ENCODE results near the gene C14orf119. TPM values are rescaled to one million over a fixed set of nuclear protein-coding genes. Genes with fewer than 3 reads are reported as not detected.
A peak's percentile ranks its signal among the peaks of the same experiment; 100 is the strongest.

Gene C14orf119
- total RNA-seq, 1 experiment from 2014 or later: 65.1 TPM

DNA sequence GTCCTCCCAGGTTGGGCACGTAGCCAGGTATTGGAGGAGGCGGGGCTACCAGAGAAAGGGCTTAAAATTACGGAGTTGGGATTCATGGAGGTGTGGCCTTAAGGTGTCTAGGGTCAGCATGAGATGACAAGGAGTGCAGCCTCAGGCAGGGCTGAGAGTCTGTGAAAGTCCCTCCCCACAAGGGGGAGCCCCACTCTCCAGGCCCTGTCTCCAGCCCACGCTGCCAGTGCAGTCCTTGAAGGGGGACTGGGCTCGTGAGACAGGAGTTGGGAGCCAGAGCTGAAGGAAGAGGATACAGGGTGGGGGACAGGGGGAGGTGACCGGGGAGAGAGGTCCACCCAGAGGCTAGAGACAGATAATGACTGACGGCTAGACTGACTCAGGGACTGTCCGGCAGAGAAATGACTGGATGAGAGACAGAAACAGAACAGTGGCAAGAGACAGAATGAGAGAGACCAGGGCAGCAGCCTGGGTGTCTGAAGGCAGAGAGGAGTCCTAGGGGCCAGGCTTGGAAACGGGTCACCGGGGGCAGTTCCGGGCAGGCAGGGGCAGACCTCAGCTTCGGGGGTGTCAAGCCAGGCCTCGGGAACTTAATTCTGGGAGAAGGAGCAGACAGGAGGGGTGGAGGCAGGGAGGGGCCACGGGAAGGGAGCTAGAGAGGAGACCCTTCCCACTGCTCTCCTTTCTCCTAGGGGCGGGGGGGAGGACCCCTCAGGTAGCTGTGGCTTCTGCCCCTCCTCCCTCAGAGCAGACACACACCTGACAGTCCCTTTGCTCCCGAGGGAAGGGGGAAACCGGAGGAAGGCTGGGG lies 39.0 kb upstream of the C14orf119 start:
- Histone ChIP-seq H4K91ac (ENCODE audit: insufficient read length, low read depth, low read length) (no peak overlapping the region), H4K5ac (ENCODE audit: insufficient read length, low read depth, low read length) (no peak overlapping the region), H3K14ac (ENCODE audit: insufficient read depth, low read length) (no peak overlapping the region; the same call in 1 of the 2 replicates), H3K23me2 (ENCODE audit: insufficient read length, low read depth, low read length, poor library complexity, severe bottlenecking) (peaks cover 15% of the 10 kb centered on the region), H2AK5ac (ENCODE audit: insufficient read length, low read length) (no peak overlapping the region), H3K18ac (ENCODE audit: insufficient read length, low read depth, low read length) (no peak overlapping the region), H2BK12ac (ENCODE audit: insufficient read length, low read depth, low read length) (no peak overlapping the region), H3T11ph (ENCODE audit: low read length) (no peak overlapping the region), H2BK120ac (ENCODE audit: low read depth, low read length, poor library complexity, severe bottlenecking) (no peak overlapping the region), H2BK15ac (ENCODE audit: low read depth, low read length) (no peak overlapping the region), H3K27me3 (ENCODE audit: insufficient read depth, low read length) (no peaks in the 10 kb centered on the region), H4K8ac (replicated peaks; ENCODE audit: insufficient read length, low read depth, low read length) (no peak overlapping the region), H3K79me2 (ENCODE audit: insufficient read depth, low read length) (no peaks in the 10 kb centered on the region), H3K9me3 (ENCODE audit: control insufficient read depth, low read depth, low read length) (no peaks in the 10 kb centered on the region), H3K9ac (ENCODE audit: extremely low read depth, insufficient read length, low read length) (peak overlapping the region; percentile 53), H2BK5ac (ENCODE audit: insufficient read length, low read length) (no peak overlapping the region), H3K4ac (ENCODE audit: low read depth, low read length) (no peak overlapping the region), H2BK20ac (ENCODE audit: low read depth, low read length, poor library complexity, severe bottlenecking) (no peak overlapping the region), H3K4me1 (ENCODE audit: insufficient read depth, low read length) (no peaks in the 10 kb centered on the region; the same call in 1 of the 2 replicates), H2AFZ (ENCODE audit: low read length) (no peak overlapping the region), H3K4me2 (ENCODE audit: insufficient read depth, insufficient read length, low read length) (peak overlapping the region; percentile 96), H3K23ac (ENCODE audit: insufficient read length, low read depth, low read length) (no peak overlapping the region), H3K56ac (ENCODE audit: insufficient read length, low read depth, low read length) (no peak overlapping the region), H3K27ac (ENCODE audit: insufficient read length, low read depth, low read length) (no peak overlapping the region), H4K20me1 (ENCODE audit: control insufficient read depth, insufficient read depth, insufficient read length) (no peaks in the 10 kb centered on the region), H3K79me1 (ENCODE audit: insufficient read depth, low read depth, low read length, poor library complexity, severe bottlenecking) (no peaks in the 10 kb centered on the region)
- peak; percentile 87 for DNase-seq
- TF ChIP-seq, protein P1, sequence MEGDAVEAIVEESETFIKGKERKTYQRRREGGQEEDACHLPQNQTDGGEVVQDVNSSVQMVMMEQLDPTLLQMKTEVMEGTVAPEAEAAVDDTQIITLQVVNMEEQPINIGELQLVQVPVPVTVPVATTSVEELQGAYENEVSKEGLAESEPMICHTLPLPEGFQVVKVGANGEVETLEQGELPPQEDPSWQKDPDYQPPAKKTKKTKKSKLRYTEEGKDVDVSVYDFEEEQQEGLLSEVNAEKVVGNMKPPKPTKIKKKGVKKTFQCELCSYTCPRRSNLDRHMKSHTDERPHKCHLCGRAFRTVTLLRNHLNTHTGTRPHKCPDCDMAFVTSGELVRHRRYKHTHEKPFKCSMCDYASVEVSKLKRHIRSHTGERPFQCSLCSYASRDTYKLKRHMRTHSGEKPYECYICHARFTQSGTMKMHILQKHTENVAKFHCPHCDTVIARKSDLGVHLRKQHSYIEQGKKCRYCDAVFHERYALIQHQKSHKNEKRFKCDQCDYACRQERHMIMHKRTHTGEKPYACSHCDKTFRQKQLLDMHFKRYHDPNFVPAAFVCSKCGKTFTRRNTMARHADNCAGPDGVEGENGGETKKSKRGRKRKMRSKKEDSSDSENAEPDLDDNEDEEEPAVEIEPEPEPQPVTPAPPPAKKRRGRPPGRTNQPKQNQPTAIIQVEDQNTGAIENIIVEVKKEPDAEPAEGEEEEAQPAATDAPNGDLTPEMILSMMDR (conservative IDR thresholded peaks at IDR 0.05): peak; percentile 83
- Mint-ChIP-seq H3K4me3 (peak overlapping the region; percentile 64 to 84), H3K4me1 (peaks cover 16 to 19% of the 10 kb centered on the region in 2 experiments), H3K27ac (peak overlapping the region in 2 of 3 experiments; percentile 37 to 78; a peak in 3 of 7 replicates), H3K27me3 (ENCODE audit: low read depth) (peaks cover 9% of the 10 kb centered on the region), H3K36me3 (ENCODE audit: insufficient read depth in 1 of 3, low read depth in 3 of 3) (peaks cover 14 to 47% (median 40%) of the 10 kb centered on the region in 3 experiments), H3K9me3 (no peaks in the 10 kb centered on the region)
- no CpG with 5 or more reads among the region's 17 CpGs for WGBS (ENCODE audit: extremely low coverage, insufficient read length, low lambda C conversion rate)

Data from H9 (cell line).